NCI-H524 (cell line): ENCODE data around the gene ATP8A2.
"Not testable (repeated sequence)": the region's sequence is repeated elsewhere in the genome, so short reads cannot be mapped to it uniquely, and the experiment has no call there.

Source experiments
- DNase-seq, 2 experiments: peaks; one replicate each; lab custom pipeline; 2025; lab: John Stamatoyannopoulos, UW

The ATP8A2 gene

DNA sequence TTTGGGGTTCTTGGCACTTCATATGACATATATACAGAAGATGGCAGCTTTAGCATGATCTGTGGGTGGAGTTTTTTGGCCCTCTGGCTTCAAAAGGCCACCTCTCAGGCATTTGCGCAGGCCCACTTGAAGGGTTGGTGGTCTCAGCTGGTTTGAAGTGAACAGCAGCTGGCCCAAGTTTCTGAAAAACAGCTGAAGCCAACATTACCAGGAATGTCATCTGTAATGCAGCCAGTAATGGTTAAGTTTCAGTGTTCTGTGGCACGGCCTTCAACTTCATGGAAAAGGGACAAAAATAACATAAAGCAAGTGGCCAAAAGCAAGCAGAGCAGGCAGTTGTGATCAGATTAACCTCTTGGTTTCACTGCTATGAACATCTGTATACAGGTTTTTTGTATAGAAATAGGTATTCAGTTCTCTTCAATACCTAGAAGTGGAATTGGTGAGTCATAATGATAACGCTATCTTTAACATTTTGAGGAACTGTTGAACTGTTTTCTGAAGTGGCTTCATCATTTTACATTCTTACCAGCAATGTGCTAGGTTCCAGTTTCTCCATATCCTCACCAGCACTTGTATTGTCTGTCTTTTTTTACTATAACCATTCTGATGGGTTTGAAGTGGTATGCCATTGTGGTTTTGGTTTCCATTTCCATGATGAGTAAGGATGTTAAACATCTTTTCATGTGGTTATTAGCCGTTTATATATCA is 434.6 kb downstream of the ATP8A2 start:
- no peak for DNase-seq

DNA sequence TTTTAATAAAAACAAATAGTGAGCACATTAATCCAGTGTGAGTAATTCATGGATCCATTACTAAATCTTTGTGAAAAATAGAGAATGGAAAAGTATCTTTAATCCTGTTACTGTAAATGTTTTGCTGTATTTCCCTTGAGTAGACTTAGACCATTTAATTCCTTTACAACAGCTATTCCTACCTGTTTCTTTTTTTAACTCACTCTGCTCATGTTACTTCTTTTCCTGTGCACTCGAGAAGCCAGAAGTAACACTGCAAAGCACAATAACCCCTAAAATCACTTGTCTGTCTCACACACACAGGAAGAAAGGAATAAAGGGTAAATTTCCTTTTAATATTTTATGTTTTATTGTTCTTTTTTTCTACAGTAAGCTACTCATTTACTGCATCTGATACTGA is 435.8 kb downstream of the ATP8A2 start:
- no peak for DNase-seq

DNA sequence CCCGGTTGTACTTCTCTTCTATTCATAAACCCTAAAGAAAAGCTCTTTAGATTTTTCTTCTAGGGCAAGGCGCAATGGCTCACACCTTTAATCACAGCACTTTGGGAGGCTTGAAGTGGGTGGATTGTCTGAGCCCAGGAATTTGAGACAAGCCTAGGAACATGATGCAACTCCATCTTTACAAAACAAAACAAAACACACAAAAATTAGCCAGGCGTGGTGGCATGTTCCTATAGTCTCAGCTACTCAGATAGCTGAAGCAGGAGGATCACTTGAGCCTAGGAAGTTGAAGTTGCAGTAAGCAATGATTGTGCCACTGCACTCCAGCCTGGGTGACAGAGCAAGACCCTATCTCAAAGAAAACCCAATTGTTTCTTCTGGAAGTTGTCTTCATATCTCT is 439.7 kb downstream of the ATP8A2 start:
- DNase-seq = no peak

DNA sequence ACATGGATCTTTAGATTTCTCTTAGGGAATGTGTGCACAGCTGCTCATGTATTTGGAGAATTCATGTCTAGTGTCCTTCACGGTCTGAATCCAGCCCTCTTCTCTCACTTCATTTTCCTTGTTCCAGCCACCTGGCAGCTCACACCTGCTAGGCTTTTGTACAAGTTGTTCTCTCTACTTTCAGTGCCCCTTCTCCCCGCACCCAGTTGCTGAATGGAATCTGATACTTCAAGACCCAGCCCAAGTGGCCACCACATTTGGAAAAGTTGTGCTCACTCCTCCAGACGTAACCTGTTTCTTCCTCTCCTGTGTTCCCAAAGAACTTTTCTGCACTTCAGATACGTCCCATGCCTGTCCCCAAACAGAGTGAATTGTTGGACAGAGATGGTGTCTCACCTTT is 444.5 kb downstream of the ATP8A2 start:
- DNase-seq = peak; percentile 62 to 90

DNA sequence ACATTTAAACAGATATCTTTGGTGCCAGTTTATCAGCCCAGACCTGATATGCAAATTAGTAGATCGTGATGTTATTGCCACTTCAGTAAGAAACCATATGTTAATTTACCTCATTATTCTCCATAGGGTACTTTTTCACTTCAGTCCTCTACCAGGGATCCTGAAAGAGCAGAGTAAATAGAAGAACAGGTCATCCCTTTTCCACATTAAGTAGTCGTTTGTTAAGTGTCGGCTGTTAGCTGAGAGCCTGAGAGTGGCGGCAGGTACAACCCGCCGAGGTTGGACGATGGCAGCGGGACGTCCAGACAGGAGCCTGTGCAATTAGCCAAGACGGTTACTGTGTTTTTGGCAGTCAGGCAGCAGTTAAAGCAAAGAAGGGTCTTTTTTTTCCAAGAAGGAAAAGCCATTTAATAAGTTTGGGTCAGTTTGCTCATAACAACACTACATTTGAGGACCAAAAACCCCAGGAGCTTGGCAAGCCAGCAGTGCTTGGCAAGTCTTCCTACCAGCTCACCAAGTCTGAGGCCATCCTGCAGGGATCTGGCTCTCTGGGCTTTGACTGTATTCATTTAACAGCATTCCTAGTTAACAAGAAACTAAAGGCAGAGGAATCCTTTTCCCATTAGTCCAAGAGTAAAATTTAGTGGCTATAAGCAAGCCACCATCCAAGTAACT is 448.2 kb downstream of the ATP8A2 start:
- peak; percentile 31 to 75 for DNase-seq

DNA sequence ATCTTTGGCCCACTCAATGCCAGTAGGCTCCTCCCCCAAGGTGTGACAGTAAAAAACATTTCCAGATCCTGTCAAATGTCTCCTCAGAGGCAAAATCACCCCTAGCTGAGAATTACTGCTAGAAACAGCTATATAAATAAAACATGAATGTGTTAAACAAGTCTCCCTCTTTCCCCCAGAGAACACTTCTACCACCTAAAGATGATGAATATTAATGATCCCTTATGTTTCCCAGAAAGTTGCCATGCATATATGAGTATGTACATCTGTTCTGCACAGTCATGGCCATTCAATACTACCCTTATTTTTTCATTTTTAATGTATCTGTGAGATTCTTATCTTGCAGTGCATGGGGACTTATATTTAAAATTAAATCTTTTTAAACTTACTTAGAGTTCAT is 450.0 kb downstream of the ATP8A2 start:
- peak in 1 of 2 experiments; percentile 81 for DNase-seq

DNA sequence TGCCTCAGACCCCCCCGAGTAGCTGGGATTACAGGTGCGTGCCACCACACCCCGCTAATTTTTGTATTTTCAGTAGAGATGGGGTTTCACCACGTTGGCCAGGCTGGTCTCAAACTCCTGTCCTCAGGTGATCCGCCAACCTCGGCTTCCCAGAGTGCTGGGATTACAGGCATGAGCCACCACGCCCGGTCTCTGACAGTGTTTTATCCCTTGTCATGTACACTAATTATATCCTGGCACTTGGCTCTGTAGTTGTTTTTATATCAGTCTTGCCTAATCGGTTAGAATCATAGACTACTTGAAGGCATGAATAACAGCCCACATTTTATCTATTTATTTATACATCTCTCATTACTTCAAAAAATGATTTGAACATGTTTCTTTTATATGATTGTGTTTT is 455.4 kb downstream of the ATP8A2 start:
- DNase-seq = not testable (repeated sequence)

DNA sequence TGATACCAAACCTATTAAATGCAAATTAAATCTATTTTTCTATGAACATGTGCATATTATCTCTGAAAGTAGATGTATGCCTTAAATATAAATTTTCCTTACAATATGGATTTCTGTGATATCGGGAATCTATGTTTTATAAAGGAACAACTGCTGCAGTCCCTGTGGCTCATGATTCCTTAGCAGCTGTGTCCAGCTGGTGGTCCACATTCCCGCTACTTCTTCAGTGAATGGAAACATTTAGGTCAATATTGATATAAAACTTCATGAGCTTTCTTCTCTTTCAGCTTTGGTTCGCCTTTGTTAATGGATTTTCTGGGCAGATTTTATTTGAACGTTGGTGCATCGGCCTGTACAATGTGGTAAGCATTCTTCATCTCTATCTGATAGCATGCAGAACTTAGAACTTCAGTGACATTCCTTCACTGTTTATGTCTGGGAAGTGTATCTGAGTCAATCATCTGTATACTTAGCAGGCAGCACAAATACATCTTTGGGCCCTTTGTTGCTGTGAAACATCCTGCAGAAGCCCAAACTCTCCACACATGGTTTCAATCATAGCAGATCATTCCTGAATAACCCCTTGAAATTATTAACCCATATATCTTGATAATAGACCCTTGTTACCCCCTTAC is 456.2 kb downstream of the ATP8A2 start:
- DNase-seq = no peak

DNA sequence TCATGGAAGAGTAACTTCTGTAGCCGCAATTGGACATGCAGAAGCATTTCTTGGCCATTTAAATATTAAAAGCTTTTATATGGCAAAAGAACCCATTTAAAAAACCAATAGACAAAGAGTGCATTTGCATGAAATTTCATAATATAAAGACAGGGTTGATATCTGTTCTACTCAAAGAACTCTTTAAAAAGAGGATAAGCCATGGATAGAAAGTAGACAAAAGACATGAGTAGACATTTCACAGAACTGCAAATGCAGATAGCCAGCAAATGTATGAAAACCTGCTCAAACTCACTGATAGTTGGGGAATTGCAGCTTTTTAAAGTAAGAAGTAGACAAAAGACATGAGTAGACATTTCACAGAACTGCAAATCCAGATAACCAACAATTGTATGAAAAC is 462.0 kb downstream of the ATP8A2 start:
- DNase-seq = no peak

DNA sequence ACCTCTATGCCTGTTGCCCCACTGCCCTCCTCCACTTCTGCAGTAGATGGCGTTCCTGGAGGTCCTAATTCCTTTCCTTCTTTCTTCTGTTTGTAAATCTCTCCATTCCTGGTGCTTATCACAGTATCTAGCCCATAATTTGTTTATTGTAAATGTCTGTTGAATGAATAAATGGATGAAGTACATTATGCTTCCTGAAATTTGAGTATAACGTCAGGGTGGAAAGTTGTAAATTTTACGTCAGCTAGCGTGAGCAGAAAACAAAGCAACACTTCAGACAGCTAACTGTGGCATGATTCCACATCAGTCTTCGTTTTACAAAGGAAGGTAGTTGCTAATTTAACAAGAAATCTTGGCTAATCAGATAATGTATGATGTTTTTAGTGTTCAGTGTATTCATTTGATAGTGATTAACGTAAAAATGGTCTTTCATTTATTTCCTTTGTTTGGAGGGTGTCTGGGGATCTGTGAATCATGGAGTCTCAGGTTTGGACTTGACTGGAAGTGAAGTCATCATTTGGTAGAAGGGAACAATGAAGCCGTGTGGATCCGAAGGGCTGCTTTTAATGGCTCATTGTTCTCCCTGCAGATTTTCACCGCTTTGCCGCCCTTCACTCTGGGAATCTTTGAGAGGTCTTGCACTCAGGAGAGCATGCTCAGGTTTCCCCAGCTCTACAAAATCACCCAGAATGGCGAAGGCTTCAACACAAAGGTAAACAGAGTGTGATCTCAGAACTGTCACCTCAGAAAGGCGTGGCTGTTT is 465.0 kb downstream of the ATP8A2 start:
- no peak for DNase-seq

DNA sequence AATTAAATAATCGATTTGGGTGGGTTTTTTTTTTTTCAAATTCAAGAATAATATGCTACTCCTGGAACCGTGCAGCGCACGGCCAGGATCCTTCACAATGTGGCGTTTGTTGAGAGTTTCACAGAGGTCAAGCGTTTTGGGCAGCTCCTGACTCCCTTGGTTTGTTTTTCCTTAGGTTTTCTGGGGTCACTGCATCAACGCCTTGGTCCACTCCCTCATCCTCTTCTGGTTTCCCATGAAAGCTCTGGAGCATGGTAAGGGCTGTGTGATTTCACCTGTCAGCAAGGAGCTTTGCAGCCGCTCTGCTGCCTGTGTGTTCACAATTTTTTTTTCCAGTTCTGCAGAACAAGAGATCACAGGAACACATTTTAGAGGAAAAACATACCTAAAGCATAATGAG is 467.6 kb downstream of the ATP8A2 start:
- DNase-seq = no peak

DNA sequence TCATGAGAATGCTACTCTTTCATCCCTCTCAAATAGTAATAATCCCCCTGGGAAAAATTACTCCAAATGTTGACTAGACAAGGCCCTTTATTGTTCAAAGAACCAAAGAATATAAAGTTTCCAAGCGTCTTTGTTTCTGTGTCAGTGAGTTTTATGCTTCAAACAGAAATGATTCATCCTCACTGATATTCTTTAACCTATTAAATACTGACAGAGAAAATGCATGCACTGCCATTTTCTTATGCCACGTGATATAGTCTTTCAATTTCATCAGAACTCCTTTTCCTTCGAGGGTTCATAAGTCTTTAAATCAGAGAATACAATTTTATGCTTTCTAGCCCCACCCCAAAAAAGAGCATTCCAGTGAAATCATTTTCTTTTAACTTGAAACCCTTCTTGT is 468.5 kb downstream of the ATP8A2 start:
- DNase-seq = no peak

DNA sequence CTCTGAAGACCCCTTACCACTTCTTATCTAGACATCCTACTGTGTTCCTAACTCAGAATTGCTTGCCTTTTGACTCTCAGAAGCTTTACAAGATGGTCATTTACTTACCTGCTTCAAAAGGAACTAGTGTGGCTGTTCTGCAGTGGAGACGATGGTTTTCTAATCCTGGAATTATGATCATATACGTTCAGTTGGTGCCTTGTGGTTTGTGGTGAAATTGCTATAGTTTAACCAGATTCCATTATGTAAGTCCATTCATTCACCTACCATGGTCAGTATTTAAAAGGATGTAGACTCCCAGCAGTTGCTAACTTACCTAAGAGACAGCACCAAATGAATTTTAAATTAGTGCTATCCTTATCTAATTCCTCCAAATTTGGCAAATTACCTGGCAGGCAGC is 469.2 kb downstream of the ATP8A2 start:
- DNase-seq = no peak

DNA sequence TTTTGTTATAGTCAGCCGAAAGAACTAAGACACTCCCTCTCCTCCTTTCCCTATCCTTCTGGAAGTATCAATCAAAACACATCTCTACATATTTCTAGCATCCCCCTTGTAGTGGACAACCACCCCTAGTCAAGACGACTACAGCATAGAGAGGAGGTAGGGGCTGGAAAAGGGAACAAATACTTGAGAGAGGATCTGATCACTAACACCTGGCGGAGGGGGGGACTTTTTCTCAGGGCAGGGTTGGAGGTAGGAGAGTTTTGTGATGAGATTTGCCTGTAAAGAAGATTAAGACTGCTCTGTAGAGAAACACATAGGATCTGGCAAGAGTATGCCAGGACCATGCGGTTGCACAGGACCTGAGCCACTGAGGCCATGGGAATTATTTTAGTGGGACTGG is 471.9 kb downstream of the ATP8A2 start:
- DNase-seq = no peak

DNA sequence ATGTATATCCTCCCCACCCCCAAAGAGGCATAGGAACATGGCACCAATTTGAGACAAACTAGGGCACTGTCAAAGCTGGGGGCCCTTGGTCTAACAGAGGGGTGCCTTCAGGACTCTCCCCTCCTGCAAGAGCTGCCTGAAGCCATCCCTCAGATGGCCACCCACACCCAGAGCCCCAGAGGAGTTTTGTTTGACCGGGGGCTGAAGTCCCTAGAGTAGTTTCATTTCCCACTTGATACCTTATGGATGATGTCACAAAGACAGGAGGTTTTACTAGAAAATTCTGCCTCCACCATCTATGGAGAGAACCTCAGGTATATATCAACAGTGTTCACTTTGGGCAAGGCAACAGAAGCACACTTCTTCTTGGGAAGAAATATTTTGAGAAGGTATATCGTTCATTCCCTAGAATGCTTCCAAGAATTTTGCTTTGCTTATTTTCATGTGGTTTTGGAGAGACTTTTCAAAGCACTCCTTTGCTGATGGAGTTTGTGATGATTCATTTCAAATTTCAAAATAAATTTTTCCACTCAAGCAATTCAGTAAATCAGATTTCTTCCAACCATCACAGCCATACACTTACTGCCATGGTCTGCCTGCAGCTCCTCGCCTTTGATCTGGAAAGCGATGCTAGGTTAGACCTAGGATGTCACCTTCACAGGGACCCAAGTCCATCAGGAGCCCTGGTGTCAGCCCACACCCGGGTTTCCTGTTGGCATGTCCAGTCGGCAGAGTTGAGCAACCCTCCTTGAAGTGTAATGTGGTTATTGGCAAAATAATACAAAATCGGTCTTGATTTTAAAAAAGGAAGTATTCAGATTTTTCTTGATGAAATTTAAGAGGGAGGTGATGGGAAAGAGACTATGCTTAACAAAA is 473.0 kb downstream of the ATP8A2 start:
- no peak for DNase-seq

DNA sequence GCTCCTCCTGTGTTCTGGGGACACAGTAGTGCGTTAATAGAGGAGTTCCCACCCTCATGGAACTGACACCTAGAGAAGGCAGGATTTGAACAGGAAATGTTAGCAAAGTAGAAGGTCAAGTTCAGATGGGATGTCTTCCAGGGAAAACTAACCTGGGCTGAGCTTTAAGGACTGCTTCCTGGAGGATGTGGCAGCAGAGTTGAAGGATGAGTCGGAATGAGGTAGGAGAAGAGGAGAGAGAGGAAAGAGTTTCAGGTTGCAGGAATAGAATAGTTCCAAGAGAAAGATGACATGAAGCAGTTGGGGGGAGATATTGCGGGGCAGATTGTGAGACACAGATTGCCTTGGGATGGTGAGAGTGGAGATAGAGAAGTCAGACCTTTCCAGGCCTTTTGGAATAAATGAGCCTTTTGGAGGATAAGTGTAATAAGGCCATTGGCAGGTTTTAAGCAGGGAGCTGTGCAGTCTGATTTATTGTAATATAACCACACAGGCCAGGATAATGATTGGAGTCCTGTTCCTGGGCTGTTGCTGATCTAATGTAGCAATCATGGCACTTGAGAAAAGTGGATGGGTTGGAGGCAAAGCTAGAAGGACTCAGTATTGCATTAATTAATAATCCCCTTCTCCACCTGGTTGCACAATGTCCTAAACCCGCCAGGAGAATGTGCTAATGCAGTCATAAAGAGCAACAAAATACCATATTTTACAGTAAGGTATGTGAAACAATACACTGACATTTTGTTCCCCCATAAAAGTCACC is 474.6 kb downstream of the ATP8A2 start:
- peak; percentile 32 to 76 for DNase-seq

DNA sequence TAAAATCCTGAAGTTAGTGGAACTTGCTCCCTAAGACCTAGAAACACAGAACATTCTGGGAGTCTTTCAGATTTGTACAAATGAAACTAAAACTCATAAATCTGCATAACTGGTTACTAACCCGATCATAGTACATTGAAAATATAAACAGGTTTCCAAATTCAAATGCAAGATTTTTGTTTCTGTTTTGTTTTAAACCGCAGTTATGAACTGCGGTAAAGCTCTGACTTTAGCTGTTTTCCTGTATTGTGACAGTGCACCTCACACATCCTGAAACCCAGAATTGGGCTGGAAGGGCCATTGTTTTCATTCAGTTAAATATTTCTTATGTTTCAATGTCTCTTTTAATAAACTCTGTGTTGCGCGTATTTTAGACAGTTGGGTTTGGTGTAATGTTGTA is 475.4 kb downstream of the ATP8A2 start:
- no peak for DNase-seq

DNA sequence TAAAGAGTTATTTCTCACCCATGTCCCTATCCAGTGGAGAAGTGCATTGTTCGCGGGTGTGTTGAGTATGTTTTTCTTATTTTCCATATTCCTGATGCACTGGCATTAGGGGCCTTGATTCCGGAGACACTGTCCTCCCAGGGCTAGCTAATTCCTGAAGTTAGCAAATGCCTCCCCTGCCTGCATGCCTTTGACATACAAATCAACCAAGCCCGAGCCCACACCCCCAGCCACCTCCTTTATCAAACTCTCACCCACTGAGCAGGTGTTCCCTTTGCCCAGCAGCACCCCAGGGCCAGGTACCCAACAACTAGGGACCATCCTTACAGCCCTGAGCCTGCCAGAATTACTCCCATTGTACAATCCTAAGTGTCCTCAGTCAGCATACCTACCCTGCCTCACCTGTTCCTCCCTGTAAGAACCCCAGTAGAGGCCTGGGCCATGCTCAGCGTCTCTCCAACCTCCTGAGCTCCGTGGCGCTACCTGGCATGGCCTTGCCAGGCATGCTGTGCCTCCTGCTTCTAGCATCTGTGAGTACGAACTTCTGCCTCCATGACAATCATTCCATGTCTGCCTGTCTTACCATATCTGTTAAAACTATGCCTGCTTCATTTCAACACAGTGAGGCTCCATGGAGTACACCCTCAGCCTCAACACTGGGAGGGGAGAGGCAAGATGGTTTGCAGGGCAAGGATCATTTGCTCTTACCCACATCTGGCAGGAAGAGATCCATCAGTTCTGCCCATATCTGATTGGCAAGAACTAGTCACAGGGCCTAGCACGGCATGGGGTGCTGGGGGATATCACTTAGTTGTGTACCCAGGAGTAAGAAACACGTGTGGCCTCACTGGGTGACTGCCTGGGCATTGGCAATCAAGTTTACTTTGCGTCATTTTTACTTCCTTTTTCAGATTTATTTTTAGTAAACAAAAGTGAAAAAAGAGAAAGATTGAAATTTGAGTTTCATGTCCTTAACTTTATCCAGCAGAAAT is 476.2 kb downstream of the ATP8A2 start:
- DNase-seq = no peak
